Activated CD4-positive, alpha-beta T cell treated with anti-CD3 and anti-CD28 coated beads, Interleukin-2, amount 10 ng/mL, durations not matched to agents 7 days and 5 days (primary cell): ENCODE data around the gene ACTL7B. TPM values are rescaled to one million over a fixed set of nuclear protein-coding genes. Genes with fewer than 3 reads are reported as not detected.
"Not testable (repeated sequence)": the region's sequence is repeated elsewhere in the genome, so short reads cannot be mapped to it uniquely, and the experiment has no call there.

Experiments
- CTCF ChIA-PET: fragments of 350-600 bp; sonication (Branson Sonifier 250); formaldehyde crosslinking; loops from one replicate; lab custom pipeline; 2021; ENCODE audit warnings: antibody characterized with exemption; lab: Charles Lee
- POLR2A ChIA-PET: fragments of 350-600 bp; sonication (Branson Sonifier 250); formaldehyde crosslinking; loops from one replicate; lab custom pipeline; 2021; ENCODE audit warnings: antibody characterized with exemption; lab: Charles Lee
- DNase-seq: peaks from one replicate; pipeline ENCODE4 v3.0.0-alpha.2; 2020
- H3K27ac Mint-ChIP-seq: one replicate; pipeline ENCODE4 v1.8.0; 2021; ENCODE audit warnings: mild to moderate bottlenecking, moderate library complexity, mixed read lengths
- H3K27me3 Mint-ChIP-seq: one replicate; pipeline ENCODE4 v1.8.0; 2021; ENCODE audit warnings: mixed read lengths
- H3K36me3 Mint-ChIP-seq: one replicate; pipeline ENCODE4 v1.8.0; 2021; ENCODE audit warnings: low read depth, mixed read lengths
- H3K4me1 Mint-ChIP-seq: one replicate; pipeline ENCODE4 v1.8.0; 2021; ENCODE audit warnings: mixed read lengths
- H3K4me3 Mint-ChIP-seq: one replicate; pipeline ENCODE4 v1.8.0; 2021; ENCODE audit warnings: mild to moderate bottlenecking, moderate library complexity, mixed read lengths
- H3K9me3 Mint-ChIP-seq: one replicate; pipeline ENCODE4 v1.8.0; 2021; ENCODE audit warnings: mixed read lengths
- total RNA-seq, 2 experiments: library from RNA; stranded (reverse); gene quantifications; one replicate each; pipeline ENCODE4 v1.2.3, GENCODE V29; 2021

ACTL7B gene, protein sequence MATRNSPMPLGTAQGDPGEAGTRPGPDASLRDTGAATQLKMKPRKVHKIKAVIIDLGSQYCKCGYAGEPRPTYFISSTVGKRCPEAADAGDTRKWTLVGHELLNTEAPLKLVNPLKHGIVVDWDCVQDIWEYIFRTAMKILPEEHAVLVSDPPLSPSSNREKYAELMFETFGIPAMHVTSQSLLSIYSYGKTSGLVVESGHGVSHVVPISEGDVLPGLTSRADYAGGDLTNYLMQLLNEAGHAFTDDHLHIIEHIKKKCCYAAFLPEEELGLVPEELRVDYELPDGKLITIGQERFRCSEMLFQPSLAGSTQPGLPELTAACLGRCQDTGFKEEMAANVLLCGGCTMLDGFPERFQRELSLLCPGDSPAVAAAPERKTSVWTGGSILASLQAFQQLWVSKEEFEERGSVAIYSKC
- total RNA-seq = not detected

DNA sequence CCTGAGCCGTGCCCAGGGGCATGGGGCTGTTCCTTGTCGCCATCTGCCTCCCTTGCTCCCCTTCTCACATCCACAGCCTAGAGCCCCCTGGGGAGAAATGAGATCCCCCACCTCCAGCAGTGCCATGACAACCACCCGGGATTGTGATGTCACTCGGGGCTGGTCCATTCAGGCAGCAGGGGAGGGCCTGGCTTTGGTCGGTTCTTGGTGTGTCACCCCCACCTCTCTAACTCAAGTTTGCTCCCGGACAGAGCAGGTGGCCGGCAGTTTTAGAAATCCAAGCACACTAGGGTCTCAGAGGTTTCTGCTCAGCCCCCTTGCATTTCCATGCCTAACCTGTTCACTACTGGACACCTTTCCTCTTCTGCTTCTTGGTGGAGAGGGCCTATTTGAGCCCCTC lies at the start of gene ACTL7B:
TSS of gene ACTL7B (minus strand) at position 99 of the 400 bp plus-strand sequence. CDS start at position 43, 56 bp downstream.
- ChIA-PET POLR2A (no interaction called here), CTCF (no interaction called here)
- no peaks in the 10 kb centered on the region for H3K9me3 Mint-ChIP-seq
- no peak for DNase-seq
- no peaks in the 10 kb centered on the region for H3K36me3 Mint-ChIP-seq
- no peak within 1 kb of the TSS for H3K27ac Mint-ChIP-seq
- peaks cover 2% of the 10 kb centered on the region for H3K27me3 Mint-ChIP-seq
- no peak within 1 kb of the TSS for H3K4me3 Mint-ChIP-seq
- peaks cover 3% of the 10 kb centered on the region for H3K4me1 Mint-ChIP-seq

GRCh38 chr9:108905494-108905893 lies 49.7 kb upstream of the ACTL7B start:
- peaks cover 40% of the 10 kb centered on the region for H3K36me3 Mint-ChIP-seq
- ChIA-PET CTCF (no interaction called here), POLR2A (no interaction called here)
- H3K4me3 Mint-ChIP-seq = no peak overlapping the region
- no peaks in the 10 kb centered on the region for H3K27me3 Mint-ChIP-seq
- H3K27ac Mint-ChIP-seq = no peak overlapping the region
- no peak for DNase-seq
- no peaks in the 10 kb centered on the region for H3K9me3 Mint-ChIP-seq
- H3K4me1 Mint-ChIP-seq = no peaks in the 10 kb centered on the region

GRCh38 chr9:108904161-108904560 lies 48.4 kb upstream of the ACTL7B start:
- Mint-ChIP-seq H3K27me3 (no peaks in the 10 kb centered on the region), H3K4me3 (no peak overlapping the region), H3K27ac (no peak overlapping the region), H3K36me3 (peaks cover 43% of the 10 kb centered on the region), H3K4me1 (no peaks in the 10 kb centered on the region), H3K9me3 (no peaks in the 10 kb centered on the region)
- CTCF ChIA-PET = interaction anchor here (0.7 to 1.0 kb wide), 2 partner anchors 12 to 129 kb away, joined by 3 to 6 read pairs; no protein-coding TSS in a partner anchor
- no peak for DNase-seq
- POLR2A ChIA-PET = no interaction called here

DNA sequence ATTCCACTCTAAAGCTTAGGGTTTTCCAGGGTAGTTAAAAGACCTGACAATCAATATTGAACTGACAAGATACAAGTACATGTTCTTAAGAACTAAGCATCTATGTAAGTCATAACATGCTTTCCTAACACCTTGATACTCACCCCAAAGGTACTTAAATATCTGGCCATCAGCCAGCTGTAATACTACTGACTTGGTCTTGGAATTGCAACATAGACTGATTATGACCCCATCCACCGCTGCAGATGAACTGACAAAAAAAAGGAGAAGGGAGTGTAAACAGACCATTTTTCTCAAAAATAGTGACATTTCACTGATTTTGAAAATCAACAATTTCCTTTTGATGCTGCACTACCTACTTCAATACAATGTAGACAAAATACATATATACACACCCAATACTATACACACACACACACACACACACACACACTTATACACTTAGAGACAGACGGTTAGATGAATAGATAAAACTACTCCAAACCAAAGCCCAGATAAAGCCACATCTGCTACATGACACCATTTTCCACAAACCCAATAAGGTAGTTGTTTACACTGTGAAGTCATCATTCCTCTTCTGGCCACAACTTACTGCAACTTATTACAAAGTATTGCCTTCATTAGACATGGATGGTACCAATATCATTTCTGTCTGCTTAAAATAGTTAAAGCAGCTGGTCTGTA lies 47.8 kb upstream of the ACTL7B start:
- Mint-ChIP-seq H3K4me1 (no peaks in the 10 kb centered on the region), H3K36me3 (peaks cover 45% of the 10 kb centered on the region), H3K27ac (no peak overlapping the region), H3K4me3 (no peak overlapping the region), H3K27me3 (no peaks in the 10 kb centered on the region), H3K9me3 (no peaks in the 10 kb centered on the region)
- CTCF ChIA-PET = interaction anchor here (1.0 kb wide), 1 partner anchor 13 kb away, joined by 6 read pairs; no protein-coding TSS in a partner anchor
- DNase-seq = no peak
- POLR2A ChIA-PET = no interaction called here

DNA sequence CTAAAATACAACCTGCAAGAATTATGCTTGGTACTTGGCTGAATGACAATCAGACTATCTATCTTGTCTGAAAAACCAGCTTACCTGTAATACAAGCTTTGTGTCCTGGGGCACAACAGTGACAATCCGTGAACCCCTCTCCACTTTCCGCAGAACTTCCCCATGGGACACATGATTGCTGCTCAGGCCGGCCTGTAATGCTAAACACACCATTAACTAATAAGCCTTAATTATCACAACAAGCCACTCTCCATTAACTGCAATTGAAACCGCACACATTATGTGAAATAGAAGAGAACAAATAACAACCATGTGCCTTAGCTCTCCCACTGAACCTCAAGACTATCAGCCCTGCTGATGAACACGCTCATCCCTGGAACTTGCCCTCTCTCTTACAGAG lies 44.4 kb upstream of the ACTL7B start:
- DNase-seq = no peak
- no peak overlapping the region for H3K4me3 Mint-ChIP-seq
- POLR2A ChIA-PET = no interaction called here
- H3K4me1 Mint-ChIP-seq = no peaks in the 10 kb centered on the region
- H3K27me3 Mint-ChIP-seq = no peaks in the 10 kb centered on the region
- H3K27ac Mint-ChIP-seq = no peak overlapping the region
- no peaks in the 10 kb centered on the region for H3K9me3 Mint-ChIP-seq
- CTCF ChIA-PET = interaction anchor here (0.6 to 1.0 kb wide), 7 partner anchors 11 to 510 kb away, joined by 3 to 5 read pairs (median 4); no protein-coding TSS in a partner anchor
- peaks cover 47% of the 10 kb centered on the region for H3K36me3 Mint-ChIP-seq

- CTCF ChIA-PET = interaction anchor here (0.6 to 1.0 kb wide), 9 partner anchors 10 to 511 kb away, joined by 3 to 5 read pairs (median 4); no protein-coding TSS in a partner anchor
- H3K4me3 Mint-ChIP-seq, POLR2A ChIA-PET, H3K27ac Mint-ChIP-seq, DNase-seq, H3K27me3 Mint-ChIP-seq, H3K9me3 Mint-ChIP-seq, H3K4me1 Mint-ChIP-seq: not testable (repeated sequence)
- peaks cover 47% of the 10 kb centered on the region for H3K36me3 Mint-ChIP-seq
Measured at GRCh38 chr9:108899023-108899695, 43.4 kb upstream of the ACTL7B start.

GRCh38 chr9:108897324-108898096 lies 41.7 kb upstream of the ACTL7B start:
- Mint-ChIP-seq H3K27me3 (no peaks in the 10 kb centered on the region), H3K27ac (no peak overlapping the region), H3K4me3 (no peak overlapping the region), H3K9me3 (no peaks in the 10 kb centered on the region), H3K4me1 (no peaks in the 10 kb centered on the region), H3K36me3 (peaks cover 34% of the 10 kb centered on the region)
- ChIA-PET POLR2A (no interaction called here), CTCF (no interaction called here)
- DNase-seq = no peak

- peaks cover 33% of the 10 kb centered on the region for H3K36me3 Mint-ChIP-seq
- no peaks in the 10 kb centered on the region for H3K27me3 Mint-ChIP-seq
- H3K9me3 Mint-ChIP-seq = no peaks in the 10 kb centered on the region
- ChIA-PET CTCF (no interaction called here), POLR2A (no interaction called here)
- H3K4me3 Mint-ChIP-seq = no peak overlapping the region
- no peak overlapping the region for H3K27ac Mint-ChIP-seq
- H3K4me1 Mint-ChIP-seq = no peaks in the 10 kb centered on the region
- DNase-seq = no peak
Measured at GRCh38 chr9:108894225-108894997, 38.6 kb upstream of the ACTL7B start.

DNA sequence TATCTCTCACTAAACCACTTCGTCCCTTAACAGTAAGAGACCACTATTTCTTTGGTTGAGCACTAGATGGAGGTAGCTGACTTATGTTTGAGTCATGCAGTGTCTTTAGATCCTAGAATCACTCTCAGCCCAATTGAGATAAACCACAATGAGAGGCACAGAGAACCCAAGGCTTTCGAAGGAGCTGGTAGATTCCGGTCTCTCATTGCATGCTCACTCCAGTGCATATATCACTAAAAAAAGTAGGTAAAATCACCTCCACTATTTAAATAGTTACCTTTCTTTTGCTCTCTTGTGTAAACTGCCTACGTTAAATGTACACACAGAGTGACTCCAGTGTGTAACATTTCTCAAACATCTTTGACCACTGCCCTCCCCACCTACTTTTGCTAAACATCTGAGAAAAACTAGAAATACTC lies 33.9 kb upstream of the ACTL7B start:
- ChIA-PET POLR2A (no interaction called here), CTCF (interaction anchor here (0.9 to 1.4 kb wide), 2 partner anchors 10 to 13 kb away, joined by 4 to 6 read pairs; no protein-coding TSS in a partner anchor)
- Mint-ChIP-seq H3K9me3 (no peaks in the 10 kb centered on the region), H3K36me3 (peaks cover 31% of the 10 kb centered on the region), H3K4me1 (peaks cover 6% of the 10 kb centered on the region), H3K4me3 (no peak overlapping the region), H3K27me3 (no peaks in the 10 kb centered on the region), H3K27ac (no peak overlapping the region)
- no peak for DNase-seq

GRCh38 chr9:108886594-108887271 lies 30.9 kb upstream of the ACTL7B start:
- H3K27ac Mint-ChIP-seq, H3K4me3 Mint-ChIP-seq, H3K4me1 Mint-ChIP-seq, POLR2A ChIA-PET, DNase-seq, H3K9me3 Mint-ChIP-seq, H3K27me3 Mint-ChIP-seq: not testable (repeated sequence)
- H3K36me3 Mint-ChIP-seq = peaks cover 37% of the 10 kb centered on the region
- CTCF ChIA-PET = interaction anchor here (0.6 to 1.4 kb wide), 3 partner anchors 13 to 1561 kb away, joined by 3 read pairs; no protein-coding TSS in a partner anchor

DNA sequence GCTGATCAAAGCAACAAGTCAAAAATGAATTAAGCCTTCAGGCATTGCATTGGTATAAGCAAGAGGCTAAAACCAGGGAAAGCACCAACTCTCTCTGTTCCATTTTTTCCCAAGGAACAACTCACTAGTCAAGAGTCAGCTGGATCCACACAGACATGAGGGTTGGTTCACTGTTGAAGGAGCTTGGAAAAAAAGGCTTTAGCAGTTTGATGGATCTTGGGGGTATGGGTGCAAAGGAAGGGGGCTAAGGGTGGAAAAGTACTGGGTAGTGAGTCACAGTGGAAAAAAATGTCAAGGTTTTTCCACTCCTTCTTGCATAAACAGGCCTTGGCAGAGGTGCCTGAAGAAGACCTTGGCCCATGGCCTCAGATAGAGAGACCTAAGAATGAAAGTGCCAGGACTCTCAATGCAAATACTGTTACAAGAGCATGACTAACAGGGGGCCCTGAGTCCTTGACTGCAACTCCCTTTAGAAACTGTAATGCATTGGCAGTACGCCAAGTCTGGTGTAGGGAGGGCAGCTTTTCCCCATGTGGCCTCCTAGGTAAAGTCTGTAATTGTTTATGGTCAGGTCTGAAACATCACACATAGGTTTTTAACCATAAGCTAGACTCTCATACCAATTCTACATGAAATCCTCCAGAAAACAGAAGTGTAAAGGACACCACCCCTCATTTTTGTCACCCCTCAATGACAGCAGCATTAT lies 30.0 kb upstream of the ACTL7B start:
- Mint-ChIP-seq H3K4me1 (peaks cover 10% of the 10 kb centered on the region), H3K36me3 (peaks cover 36% of the 10 kb centered on the region), H3K4me3 (no peak overlapping the region), H3K27ac (no peak overlapping the region), H3K9me3 (no peaks in the 10 kb centered on the region), H3K27me3 (no peaks in the 10 kb centered on the region)
- ChIA-PET CTCF (interaction anchor here (1.4 kb wide), 1 partner anchor 14 kb away, joined by 3 read pairs; no protein-coding TSS in a partner anchor), POLR2A (no interaction called here)
- DNase-seq = no peak
